ENCODE results near the gene B2M.
A peak's percentile ranks its signal among the peaks of the same experiment; 100 is the strongest.
"Not testable (repeated sequence)": the region's sequence is repeated elsewhere in the genome, so short reads cannot be mapped to it uniquely, and the experiment has no call there.

Gene B2M

DNA sequence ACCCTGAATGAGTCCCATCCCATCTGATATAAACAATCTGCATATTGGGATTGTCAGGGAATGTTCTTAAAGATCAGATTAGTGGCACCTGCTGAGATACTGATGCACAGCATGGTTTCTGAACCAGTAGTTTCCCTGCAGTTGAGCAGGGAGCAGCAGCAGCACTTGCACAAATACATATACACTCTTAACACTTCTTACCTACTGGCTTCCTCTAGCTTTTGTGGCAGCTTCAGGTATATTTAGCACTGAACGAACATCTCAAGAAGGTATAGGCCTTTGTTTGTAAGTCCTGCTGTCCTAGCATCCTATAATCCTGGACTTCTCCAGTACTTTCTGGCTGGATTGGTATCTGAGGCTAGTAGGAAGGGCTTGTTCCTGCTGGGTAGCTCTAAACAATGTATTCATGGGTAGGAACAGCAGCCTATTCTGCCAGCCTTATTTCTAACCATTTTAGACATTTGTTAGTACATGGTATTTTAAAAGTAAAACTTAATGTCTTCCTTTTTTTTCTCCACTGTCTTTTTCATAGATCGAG lies 4.5 kb downstream of the B2M start:
- no peaks in the 10 kb centered on the region for H3K9me3 ChIP-seq (ENCODE audit: control insufficient read depth in 2 of 2, low read length in 2 of 2)
- H3K36me3 ChIP-seq (ENCODE audit: control insufficient read depth in 2 of 2, insufficient read depth in 2 of 2, low read length in 2 of 2) = peaks cover 25 to 36% of the 10 kb centered on the region in 2 donors
- no peak overlapping the region for H3K9ac ChIP-seq (ENCODE audit: low read length in 2 of 2)
- H3K27me3 ChIP-seq (ENCODE audit: control insufficient read depth in 1 of 2, insufficient read depth in 2 of 2, low read length in 2 of 2) = no peaks in the 10 kb centered on the region
- H3K4me3 ChIP-seq (ENCODE audit: low read length in 2 of 2) = no peak overlapping the region
- H3K27ac ChIP-seq (ENCODE audit: low read length) = no peak overlapping the region
- H3K4me1 ChIP-seq (ENCODE audit: control insufficient read depth, insufficient read depth, low read length) = no peaks in the 10 kb centered on the region

DNA sequence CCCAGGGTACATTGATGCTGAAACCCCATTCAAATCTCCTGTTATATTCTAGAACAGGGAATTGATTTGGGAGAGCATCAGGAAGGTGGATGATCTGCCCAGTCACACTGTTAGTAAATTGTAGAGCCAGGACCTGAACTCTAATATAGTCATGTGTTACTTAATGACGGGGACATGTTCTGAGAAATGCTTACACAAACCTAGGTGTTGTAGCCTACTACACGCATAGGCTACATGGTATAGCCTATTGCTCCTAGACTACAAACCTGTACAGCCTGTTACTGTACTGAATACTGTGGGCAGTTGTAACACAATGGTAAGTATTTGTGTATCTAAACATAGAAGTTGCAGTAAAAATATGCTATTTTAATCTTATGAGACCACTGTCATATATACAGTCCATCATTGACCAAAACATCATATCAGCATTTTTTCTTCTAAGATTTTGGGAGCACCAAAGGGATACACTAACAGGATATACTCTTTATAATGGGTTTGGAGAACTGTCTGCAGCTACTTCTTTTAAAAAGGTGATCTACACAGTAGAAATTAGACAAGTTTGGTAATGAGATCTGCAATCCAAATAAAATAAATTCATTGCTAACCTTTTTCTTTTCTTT lies 5.8 kb downstream of the B2M start:
- H3K27me3 ChIP-seq (ENCODE audit: control insufficient read depth in 1 of 2, insufficient read depth in 2 of 2, low read length in 2 of 2) = no peaks in the 10 kb centered on the region
- H3K4me3 ChIP-seq (ENCODE audit: low read length in 2 of 2) = no peak overlapping the region
- no peak overlapping the region for H3K9ac ChIP-seq (ENCODE audit: low read length in 2 of 2)
- no peaks in the 10 kb centered on the region for H3K9me3 ChIP-seq (ENCODE audit: control insufficient read depth in 2 of 2, low read length in 2 of 2)
- peaks cover 25 to 36% of the 10 kb centered on the region in 2 donors for H3K36me3 ChIP-seq (ENCODE audit: control insufficient read depth in 2 of 2, insufficient read depth in 2 of 2, low read length in 2 of 2)
- H3K27ac ChIP-seq (ENCODE audit: low read length) = no peak overlapping the region
- no peaks in the 10 kb centered on the region for H3K4me1 ChIP-seq (ENCODE audit: control insufficient read depth, insufficient read depth, low read length)

DNA sequence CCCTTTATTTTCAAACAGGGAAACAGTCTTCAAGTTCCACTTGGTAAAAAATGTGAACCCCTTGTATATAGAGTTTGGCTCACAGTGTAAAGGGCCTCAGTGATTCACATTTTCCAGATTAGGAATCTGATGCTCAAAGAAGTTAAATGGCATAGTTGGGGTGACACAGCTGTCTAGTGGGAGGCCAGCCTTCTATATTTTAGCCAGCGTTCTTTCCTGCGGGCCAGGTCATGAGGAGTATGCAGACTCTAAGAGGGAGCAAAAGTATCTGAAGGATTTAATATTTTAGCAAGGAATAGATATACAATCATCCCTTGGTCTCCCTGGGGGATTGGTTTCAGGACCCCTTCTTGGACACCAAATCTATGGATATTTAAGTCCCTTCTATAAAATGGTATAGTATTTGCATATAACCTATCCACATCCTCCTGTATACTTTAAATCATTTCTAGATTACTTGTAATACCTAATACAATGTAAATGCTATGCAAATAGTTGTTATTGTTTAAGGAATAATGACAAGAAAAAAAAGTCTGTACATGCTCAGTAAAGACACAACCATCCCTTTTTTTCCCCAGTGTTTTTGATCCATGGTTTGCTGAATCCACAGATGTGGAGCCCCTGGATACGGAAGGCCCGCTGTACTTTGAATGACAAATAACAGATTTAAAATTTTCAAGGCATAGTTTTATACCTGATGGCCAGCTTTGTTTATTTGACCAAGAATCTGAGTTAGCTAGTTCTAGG lies 7.0 kb downstream of the B2M start:
- no peaks in the 10 kb centered on the region for H3K9me3 ChIP-seq (ENCODE audit: control insufficient read depth in 2 of 2, low read length in 2 of 2)
- H3K4me1 ChIP-seq (ENCODE audit: control insufficient read depth, insufficient read depth, low read length) = no peaks in the 10 kb centered on the region
- no peak overlapping the region for H3K27ac ChIP-seq (ENCODE audit: low read length)
- peaks cover 25 to 36% of the 10 kb centered on the region in 2 donors for H3K36me3 ChIP-seq (ENCODE audit: control insufficient read depth in 2 of 2, insufficient read depth in 2 of 2, low read length in 2 of 2)
- no peak overlapping the region for H3K4me3 ChIP-seq (ENCODE audit: low read length in 2 of 2)
- H3K9ac ChIP-seq (ENCODE audit: low read length in 2 of 2) = no peak overlapping the region
- H3K27me3 ChIP-seq (ENCODE audit: control insufficient read depth in 1 of 2, insufficient read depth in 2 of 2, low read length in 2 of 2) = no peaks in the 10 kb centered on the region

DNA sequence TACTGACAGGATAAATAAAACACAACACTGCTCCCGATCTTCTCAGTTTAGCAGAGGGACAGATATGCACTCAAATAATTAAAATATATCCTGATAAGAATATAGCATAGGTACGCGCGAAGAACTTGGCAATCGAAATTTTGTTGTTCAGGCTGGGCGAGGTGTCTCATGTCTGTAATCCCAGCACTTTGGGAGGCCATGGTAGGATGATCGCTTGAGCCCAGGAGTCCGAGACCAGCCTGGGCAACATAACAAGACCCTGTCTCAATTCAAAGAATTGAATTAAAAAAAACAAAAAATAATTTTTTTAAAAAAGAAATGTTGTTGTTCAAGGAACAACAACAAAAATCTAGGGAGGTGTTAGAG lies 7.6 kb downstream of the B2M start:
- no peak overlapping the region for H3K27ac ChIP-seq (ENCODE audit: low read length)
- H3K9me3 ChIP-seq (ENCODE audit: control insufficient read depth in 2 of 2, low read length in 2 of 2) = no peaks in the 10 kb centered on the region
- H3K36me3 ChIP-seq (ENCODE audit: control insufficient read depth in 2 of 2, insufficient read depth in 2 of 2, low read length in 2 of 2) = peaks cover 25 to 36% of the 10 kb centered on the region in 2 donors
- no peaks in the 10 kb centered on the region for H3K27me3 ChIP-seq (ENCODE audit: control insufficient read depth in 1 of 2, insufficient read depth in 2 of 2, low read length in 2 of 2)
- no peak overlapping the region for H3K9ac ChIP-seq (ENCODE audit: low read length in 2 of 2)
- H3K4me3 ChIP-seq (ENCODE audit: low read length in 2 of 2) = no peak overlapping the region
- H3K4me1 ChIP-seq (ENCODE audit: control insufficient read depth, insufficient read depth, low read length) = no peaks in the 10 kb centered on the region

DNA sequence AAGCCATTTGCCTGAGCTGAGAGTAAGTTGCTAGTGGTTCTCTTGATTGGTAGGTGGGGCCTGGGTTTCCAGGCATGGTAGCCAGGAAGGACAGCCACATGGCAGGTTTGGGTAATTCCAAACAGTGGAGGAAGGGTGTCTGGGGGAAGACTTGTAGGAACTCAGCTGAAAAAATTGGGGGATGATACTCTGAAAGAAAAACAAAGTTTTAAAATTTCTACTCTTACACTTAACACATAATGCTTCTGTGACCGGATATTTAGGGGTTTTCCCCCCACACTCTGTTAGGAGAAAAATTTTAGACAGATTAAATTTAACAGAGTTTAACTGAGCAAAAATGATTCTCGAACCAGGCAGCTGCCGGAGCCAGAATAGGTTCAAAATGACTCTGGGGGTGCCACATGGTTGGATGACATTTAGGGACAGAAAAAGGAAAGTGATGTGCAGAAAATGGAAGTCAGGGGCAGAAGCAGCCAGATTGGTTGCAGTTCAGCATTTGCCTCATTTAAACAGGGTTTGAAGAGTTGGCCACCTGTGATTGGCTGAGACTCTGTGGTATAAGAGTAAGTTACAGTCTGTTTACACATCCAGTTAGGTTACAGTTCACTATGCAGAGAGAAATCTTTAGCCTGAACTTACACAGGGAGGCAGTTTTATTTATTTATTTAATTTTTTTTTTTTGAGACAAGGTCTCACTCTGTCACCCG lies 8.1 kb downstream of the B2M start:
- Histone ChIP-seq H3K9me3 (ENCODE audit: control insufficient read depth in 2 of 2, low read length in 2 of 2) (no peaks in the 10 kb centered on the region), H3K27ac (ENCODE audit: low read length) (no peak overlapping the region), H3K27me3 (ENCODE audit: control insufficient read depth in 1 of 2, insufficient read depth in 2 of 2, low read length in 2 of 2) (no peaks in the 10 kb centered on the region), H3K4me1 (ENCODE audit: control insufficient read depth, insufficient read depth, low read length) (no peaks in the 10 kb centered on the region), H3K4me3 (ENCODE audit: low read length in 2 of 2) (no peak overlapping the region), H3K36me3 (ENCODE audit: control insufficient read depth in 2 of 2, insufficient read depth in 2 of 2, low read length in 2 of 2) (peaks cover 25 to 36% of the 10 kb centered on the region in 2 donors), H3K9ac (ENCODE audit: low read length in 2 of 2) (peak overlapping the region in 1 of 2 donors; percentile 36)

DNA sequence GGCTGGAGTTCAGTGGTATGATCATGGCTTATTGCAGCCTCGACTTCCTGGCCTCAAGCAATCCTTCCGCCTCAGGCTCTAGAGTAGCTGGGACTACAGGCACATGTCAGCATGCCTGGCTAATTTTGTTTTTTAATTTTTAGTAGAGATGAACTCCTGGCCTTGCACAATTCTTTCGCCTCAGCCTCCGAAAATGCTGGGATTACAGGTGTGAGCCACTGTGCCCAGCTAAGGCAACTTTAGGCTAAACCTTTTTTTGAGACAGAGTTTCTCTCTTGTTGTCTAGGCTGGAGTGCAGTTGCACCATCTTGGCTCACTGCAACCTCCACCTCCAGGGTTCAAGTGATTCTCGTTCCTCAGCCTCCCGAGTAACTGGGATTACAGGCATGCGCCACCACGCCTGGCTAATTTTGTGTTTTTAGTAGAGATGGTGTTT lies 8.7 kb downstream of the B2M start:
- H3K27me3 ChIP-seq (ENCODE audit: control insufficient read depth in 1 of 2, insufficient read depth in 2 of 2, low read length in 2 of 2); H3K27ac ChIP-seq (ENCODE audit: low read length); H3K9me3 ChIP-seq (ENCODE audit: control insufficient read depth in 2 of 2, low read length in 2 of 2); H3K4me3 ChIP-seq (ENCODE audit: low read length in 2 of 2); H3K4me1 ChIP-seq (ENCODE audit: control insufficient read depth, insufficient read depth, low read length); H3K9ac ChIP-seq (ENCODE audit: low read length in 2 of 2): not testable (repeated sequence)
- peaks cover 25 to 36% of the 10 kb centered on the region in 2 donors for H3K36me3 ChIP-seq (ENCODE audit: control insufficient read depth in 2 of 2, insufficient read depth in 2 of 2, low read length in 2 of 2)

DNA sequence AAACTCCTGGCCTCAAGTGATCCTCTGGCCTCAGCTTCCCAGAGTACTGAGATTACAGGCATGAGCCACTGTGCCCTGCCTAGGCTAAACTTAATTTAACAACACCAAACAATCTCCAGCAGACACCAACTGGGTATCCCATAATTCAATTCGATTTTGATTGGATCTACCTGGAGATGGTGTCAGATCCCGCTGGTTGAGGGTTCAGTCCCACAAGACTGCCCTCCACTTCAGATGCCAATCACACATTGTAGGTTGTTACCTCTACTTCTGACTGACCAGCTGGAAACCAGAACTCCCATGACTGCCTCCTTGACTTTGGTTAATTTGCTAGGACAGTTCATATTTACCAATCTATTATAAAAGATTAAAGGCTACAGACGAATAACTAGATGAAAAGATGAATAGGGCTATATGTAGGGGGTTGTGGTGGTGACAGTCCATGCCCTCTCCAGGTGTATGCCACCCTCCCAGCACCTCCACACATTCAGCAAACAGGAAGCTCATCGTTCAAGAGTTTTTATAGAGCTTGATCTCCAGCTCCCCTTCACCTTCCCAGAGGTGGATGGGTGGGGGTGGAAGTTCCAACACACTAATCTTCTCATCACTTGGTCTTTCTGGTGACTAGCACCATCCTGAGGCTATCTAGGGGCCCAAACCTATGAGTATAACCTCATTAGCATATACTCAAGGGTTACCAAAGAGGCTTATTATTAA lies 9.3 kb downstream of the B2M start:
- Histone ChIP-seq H3K4me3 (ENCODE audit: low read length in 2 of 2) (no peak overlapping the region), H3K9ac (ENCODE audit: low read length in 2 of 2) (no peak overlapping the region), H3K27ac (ENCODE audit: low read length) (no peak overlapping the region), H3K27me3 (ENCODE audit: control insufficient read depth in 1 of 2, insufficient read depth in 2 of 2, low read length in 2 of 2) (no peaks in the 10 kb centered on the region), H3K4me1 (ENCODE audit: control insufficient read depth, insufficient read depth, low read length) (no peaks in the 10 kb centered on the region), H3K9me3 (ENCODE audit: control insufficient read depth in 2 of 2, low read length in 2 of 2) (no peaks in the 10 kb centered on the region), H3K36me3 (ENCODE audit: control insufficient read depth in 2 of 2, insufficient read depth in 2 of 2, low read length in 2 of 2) (peaks cover 25 to 32% of the 10 kb centered on the region in 2 donors)

DNA sequence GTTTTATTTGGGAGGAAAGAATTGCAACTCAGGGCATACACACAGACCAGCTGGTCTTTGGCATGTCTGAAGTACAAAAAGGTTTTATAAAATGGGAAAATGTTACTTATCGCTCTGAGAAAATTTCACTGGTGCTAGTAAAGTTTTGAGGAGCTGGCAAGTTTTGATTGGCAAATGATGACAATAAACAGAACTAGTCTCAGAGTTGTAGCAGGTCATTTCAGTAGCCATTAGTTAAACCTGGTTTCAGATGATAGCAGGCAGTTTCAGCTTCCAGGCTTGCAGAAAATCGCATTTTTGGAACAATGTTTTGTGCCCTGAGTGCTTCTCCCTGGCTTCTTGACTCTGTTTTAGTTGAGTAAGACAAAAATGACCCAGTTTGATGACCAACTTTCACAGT lies 10.7 kb downstream of the B2M start:
- Histone ChIP-seq H3K4me1 (ENCODE audit: control insufficient read depth, insufficient read depth, low read length) (no peaks in the 10 kb centered on the region), H3K27me3 (ENCODE audit: control insufficient read depth in 1 of 2, insufficient read depth in 2 of 2, low read length in 2 of 2) (no peaks in the 10 kb centered on the region), H3K27ac (ENCODE audit: low read length) (no peak overlapping the region), H3K9ac (ENCODE audit: low read length in 2 of 2) (no peak overlapping the region), H3K36me3 (ENCODE audit: control insufficient read depth in 2 of 2, insufficient read depth in 2 of 2, low read length in 2 of 2) (peaks cover 14 to 18% of the 10 kb centered on the region in 2 donors), H3K4me3 (ENCODE audit: low read length in 2 of 2) (no peak overlapping the region), H3K9me3 (ENCODE audit: control insufficient read depth in 2 of 2, low read length in 2 of 2) (no peaks in the 10 kb centered on the region)

DNA sequence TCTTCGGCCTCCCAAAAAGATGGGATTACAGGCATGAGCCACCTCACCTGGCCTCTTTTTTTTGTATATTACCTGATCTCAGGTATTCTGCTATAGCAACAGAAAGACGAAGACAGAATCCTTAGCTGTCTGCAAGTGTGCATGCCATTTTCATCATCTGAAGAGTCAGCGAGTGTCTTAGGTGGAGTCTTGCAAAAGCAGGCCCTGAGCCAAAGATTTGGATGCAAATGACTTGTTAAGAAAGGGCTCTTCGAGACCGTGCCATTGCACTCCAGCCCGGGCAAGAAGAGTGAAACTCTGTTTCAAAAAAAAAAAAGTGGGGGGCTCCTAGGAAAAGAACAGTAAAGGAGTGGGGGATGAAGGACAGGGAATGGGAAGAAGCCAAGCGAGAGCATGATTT lies 14.8 kb downstream of the B2M start:
- Histone ChIP-seq H3K4me3 (ENCODE audit: low read length in 2 of 2) (no peak overlapping the region), H3K27me3 (ENCODE audit: control insufficient read depth in 1 of 2, insufficient read depth in 2 of 2, low read length in 2 of 2) (no peaks in the 10 kb centered on the region), H3K4me1 (ENCODE audit: control insufficient read depth, insufficient read depth, low read length) (peaks cover 12% of the 10 kb centered on the region), H3K9me3 (ENCODE audit: control insufficient read depth in 2 of 2, low read length in 2 of 2) (no peaks in the 10 kb centered on the region), H3K9ac (ENCODE audit: low read length in 2 of 2) (peak overlapping the region in 1 of 2 donors; percentile 45), H3K36me3 (ENCODE audit: control insufficient read depth in 2 of 2, insufficient read depth in 2 of 2, low read length in 2 of 2) (no peaks in the 10 kb centered on the region), H3K27ac (ENCODE audit: low read length) (no peak overlapping the region)

Measured in stomach smooth muscle (tissue), 2 donors.